NCI-H1930 (cell line): ENCODE measurements around the gene RBMS3.
"Not testable (repeated sequence)": the region's sequence is repeated elsewhere in the genome, so short reads cannot be mapped to it uniquely, and the experiment has no call there.

ENCODE experiments used
- DNase-seq, 2 experiments: peaks; one replicate each; lab custom pipeline; 2025; lab: John Stamatoyannopoulos, UW

Gene RBMS3

DNA sequence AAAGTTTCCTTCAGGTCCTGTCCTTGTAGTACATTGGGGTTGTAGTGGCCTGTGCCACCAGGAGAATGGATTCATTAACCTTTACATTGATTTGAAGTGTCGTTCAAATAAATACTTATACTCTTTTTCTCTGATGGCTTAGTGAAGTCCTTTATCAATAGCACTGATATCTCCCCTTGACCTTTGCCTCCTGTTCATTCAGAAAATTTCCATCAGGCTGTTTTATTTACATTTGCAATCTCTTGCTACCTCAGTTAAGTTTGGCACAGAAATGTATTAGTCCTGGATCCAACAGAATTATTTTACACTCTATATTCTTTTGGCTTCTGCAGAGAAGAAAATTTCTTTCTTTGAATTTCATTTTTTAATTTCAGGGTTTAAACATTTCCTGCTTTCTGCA lies 497.0 kb downstream of the RBMS3 start:
- DNase-seq: no peak

DNA sequence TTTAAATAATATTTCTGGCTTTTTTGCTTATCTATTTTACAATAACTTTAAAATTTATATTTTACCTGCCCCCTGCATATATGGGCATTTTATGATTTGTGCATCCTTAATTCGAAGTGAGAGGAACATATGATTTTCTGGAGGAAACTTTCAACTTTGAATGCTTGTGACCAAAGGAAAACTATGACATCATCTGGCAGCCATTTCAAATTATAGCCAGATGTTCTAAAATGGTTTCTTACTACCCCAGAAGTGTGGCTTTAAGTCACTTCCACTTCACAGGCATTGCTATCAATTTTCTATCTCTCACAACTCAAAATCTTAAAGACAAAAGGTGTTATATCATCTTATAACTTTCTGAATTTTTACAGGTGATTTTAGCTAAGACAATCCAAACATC lies 508.8 kb downstream of the RBMS3 start:
- no peak for DNase-seq

DNA sequence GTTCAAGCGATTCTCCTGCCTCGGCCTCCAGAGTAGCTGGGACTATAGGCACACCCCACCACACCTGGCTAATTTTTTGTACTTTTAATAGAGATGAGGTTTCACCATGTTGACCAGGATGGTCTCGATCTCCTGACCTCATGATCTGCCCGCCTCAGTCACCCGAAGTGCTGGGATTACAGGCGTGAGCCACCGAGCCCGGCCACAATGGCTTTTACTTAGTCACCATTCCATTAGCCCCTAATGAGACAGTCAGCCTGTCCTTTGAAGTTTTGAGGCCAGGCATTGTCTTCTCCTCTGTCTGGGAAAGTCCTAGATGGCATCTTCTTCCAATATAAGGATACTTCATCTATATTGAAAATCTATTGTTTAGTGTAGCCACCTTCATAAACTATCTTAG lies 515.9 kb downstream of the RBMS3 start:
- no peak for DNase-seq

DNA sequence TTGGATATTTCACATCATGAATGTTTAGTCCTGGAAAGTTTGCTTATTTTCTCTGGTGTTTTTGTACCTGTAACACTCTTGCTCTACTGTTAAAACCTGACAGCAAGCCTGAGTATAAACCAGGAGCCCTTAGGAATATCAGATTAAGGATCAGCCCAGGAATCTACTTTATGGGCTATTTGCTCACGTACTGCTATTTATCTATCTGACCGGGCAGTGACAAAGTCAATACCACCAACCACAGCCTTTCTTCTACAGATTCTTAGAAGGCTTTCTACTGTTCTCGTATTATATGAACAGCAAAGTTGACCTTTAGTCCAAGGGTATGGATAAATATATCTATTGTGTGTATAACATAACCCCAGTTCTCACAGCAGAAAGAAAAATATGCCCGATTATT lies 521.2 kb downstream of the RBMS3 start:
- no peak for DNase-seq

DNA sequence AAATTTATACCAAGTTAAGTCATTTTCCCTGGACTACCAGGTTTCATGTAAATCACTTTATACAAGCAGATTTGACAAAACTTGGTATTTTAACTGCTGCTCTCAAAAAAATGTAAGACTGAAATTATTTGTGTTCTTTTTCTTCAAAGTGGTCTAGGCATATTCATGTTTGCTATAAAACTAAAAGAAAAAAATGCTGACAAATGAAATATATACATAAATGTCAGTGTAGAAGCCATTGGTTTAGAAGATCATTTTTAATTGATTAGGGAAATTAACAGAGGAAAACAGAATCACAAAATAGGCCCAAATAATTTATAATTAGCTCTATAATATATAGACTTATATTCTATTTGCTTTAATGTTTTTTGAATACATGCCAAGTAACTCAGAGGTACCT lies 523.2 kb downstream of the RBMS3 start:
- DNase-seq: no peak

GRCh38 chr3:29805757-29806156 lies 524.9 kb downstream of the RBMS3 start:
- no peak for DNase-seq

DNA sequence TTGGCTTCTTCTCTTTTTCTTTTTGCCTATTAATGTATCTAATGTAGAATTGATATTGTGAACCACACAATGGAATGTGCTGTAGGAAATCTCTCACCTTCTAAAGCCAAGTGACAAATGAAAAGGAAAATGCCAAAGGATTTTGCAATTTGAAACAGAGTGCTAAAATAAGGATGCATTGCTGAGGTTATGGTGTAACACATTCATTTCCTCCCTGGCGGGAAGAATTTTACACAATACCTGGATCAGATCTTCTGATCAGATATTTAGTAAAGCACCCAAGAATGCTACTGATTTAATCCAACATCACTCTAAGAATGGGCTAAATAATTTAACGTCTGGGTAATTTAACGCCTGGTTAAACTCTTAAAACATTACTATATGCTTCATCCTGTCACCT lies 527.5 kb downstream of the RBMS3 start:
- DNase-seq: not testable (repeated sequence)

- DNase-seq: no peak
Measured at GRCh38 chr3:29822071-29822470, 541.2 kb downstream of the RBMS3 start.

- no peak for DNase-seq
Measured at GRCh38 chr3:29823233-29823632, 542.4 kb downstream of the RBMS3 start.

DNA sequence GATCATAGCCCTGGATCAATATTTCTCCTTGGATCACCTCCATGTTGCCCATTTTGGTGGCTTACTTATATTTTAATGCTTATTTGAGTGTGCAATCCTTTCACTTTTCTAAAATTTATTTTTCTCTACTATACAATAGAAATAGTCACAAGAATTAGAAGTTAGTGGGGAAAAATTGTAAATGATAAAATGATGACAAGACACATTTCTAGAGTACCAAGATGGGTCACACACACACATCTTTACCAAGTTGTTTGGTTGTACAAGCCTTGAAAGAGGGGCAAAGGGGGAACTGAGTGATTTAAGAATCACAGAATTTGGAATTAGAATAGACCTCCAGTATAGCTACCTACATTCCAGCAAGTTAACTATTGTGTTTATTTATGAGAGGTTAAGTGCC lies 545.8 kb downstream of the RBMS3 start:
- DNase-seq: no peak

DNA sequence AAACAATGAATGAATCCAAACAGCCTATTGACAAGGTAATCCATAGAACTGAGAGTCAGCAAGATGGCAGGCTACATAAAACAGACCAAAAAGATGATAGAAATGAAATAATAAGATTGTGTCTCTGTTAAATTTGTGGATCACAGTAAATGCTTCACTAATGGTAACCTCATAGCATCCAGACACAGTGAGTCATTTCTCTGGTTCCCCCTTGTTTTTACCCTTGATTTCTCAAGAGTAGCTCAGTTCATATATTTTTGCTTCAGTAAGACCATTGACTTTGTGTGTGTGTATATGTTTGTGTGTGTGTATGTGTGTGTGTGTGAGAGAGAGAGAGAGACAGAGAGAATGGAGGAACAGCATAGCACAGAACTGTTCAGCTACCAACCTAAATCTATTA lies 546.9 kb downstream of the RBMS3 start:
- DNase-seq: no peak

DNA sequence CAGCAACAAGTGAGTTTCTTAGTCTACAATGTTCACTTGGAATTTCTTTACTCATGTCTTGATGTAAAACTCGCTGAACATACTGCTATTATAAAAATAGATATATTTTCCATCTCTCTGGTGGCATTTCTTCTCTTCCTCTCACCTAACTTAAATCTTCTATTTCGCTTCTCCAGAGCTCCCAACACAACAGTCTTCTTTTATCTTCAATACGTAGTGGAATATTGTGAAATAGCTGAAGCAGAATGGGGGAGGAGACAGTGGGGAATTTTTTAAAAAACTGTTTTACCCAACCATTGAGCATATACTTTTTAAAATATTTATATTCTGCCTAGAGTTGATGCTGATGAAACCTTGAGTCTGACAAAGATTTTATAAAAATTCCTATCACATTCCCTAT lies 548.5 kb downstream of the RBMS3 start:
- DNase-seq: no peak

GRCh38 chr3:29850641-29851040 lies 569.8 kb downstream of the RBMS3 start:
- DNase-seq: no peak

GRCh38 chr3:29852767-29853166 lies 571.9 kb downstream of the RBMS3 start:
- no peak for DNase-seq

DNA sequence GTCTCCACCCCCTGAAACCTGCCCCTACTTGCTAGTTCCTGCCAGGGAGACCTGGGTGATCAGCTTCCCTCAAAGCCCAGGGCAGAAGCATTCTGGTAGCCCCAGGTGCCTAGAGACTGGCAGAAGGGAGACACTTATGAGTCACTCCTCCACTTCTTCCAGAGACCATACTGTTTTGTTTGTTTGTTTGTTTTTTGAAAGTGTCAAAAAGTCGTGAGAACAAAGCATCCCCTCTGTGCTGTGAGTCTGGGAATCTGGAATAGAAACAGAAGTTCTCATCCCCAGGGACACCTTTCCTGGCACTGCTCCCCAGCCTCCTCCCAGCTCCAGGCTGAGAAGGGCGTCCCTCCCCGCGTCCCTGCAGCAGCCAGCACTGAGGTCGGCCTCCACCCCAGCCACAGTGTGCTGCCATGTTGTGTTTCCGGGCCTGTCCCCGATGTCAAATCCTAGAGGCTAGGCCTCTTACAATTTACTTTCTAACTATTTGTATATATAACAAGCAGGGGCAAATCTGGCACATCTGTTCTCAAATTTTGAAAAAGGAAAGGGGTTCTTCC lies 573.0 kb downstream of the RBMS3 start:
- no peak for DNase-seq

DNA sequence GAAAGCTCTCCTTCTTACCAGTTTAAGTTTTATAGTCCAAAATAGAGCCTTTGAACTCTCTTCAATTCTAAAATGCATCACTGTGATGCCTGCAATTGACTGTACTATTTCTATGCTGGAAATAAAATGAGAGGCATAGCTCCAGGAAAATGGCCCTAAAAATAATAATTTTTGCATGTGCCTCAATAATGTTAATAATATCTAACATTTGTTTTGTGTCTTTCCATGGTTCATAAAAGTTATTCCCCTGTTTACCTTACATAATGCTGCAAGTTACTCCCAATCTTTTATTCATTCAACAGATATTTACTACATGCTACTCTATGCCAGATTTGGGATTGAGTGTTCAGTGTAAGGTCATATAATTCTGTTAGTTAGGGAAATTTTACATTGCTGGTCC lies 574.0 kb downstream of the RBMS3 start:
- DNase-seq: no peak

GRCh38 chr3:29859726-29860270 lies 578.9 kb downstream of the RBMS3 start:
- DNase-seq: no peak

DNA sequence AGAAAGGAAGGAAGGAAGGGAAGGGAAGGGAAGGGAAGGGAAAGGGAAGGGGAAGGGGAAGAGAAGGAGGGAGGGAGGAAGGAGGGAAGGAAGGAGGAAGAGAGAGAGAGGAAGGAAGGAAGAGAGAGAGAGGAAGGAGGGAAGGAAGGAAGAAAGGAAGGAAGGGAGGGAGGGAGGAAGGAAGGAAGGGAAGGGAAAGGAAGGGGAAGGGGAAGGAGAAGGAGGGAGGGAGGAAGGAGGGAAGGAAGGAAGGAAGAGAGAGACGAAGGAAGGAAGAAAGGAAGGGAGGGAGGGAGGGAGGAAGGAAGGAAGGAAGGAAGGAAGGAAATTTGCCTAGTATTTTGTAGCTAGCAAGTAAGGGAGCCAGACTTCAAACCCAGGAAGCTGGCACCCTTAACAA lies 583.9 kb downstream of the RBMS3 start:
- no peak for DNase-seq

GRCh38 chr3:29868543-29869101 lies 587.8 kb downstream of the RBMS3 start:
- no peak for DNase-seq

GRCh38 chr3:29870136-29870535 lies 589.3 kb downstream of the RBMS3 start:
- no peak for DNase-seq

DNA sequence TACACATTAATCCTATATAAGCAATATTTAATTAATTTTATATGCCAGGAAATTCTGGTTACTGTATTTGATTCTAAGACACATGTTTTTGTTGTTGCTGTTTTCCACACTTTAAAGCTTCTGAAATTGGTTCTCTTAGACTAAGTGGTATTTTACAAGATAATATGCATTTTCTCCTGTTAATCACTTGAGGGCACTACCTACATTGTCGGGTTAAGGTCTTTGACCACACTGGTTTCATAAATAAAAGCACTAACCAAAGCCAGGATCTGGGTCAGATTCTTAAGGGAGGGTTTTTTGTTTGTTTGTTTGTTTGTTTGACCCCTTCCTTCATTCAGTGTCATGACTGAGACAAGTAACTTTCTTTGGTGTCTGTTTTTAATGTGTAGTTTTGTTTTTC lies 590.2 kb downstream of the RBMS3 start:
- no peak for DNase-seq

DNA sequence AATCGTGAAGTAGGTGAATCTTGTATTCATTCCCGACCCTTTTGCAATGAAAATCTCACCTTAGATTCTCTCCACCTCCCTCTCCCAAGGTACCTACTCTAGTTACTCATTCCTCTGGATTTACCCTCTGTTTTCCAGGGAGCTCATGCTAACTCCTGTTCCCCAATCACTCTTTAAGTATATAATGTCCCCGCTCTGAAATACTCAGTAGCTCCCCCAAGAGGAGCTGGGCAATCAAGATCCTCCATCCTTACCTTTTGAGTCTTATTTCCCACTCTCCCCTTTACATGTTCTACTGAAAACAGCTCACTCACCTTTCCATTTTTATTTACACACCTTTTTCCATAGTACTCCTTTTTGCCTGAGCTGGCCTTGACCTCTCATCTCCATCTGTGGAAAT lies 599.9 kb downstream of the RBMS3 start:
- DNase-seq: no peak

DNA sequence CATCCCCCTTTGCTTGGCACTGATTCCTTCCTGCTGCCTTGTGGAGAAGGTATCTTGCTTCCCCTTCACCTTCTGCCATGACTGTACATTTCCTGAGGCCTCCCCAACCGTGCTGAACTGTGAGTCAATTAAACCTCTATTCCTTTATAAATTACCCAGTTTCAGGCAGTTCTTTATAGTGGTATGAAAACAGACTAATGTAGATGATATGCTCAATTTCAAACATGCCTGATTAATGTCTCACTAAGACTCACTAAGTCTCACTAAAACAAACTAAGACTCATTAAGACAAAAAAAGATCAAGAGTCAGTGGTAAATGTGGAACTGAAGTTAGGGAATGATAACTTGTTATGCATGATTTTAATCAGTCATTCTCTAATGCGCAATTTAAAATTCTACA lies 606.6 kb downstream of the RBMS3 start:
- no peak for DNase-seq

- DNase-seq: no peak
Measured at GRCh38 chr3:29889215-29889614, 608.3 kb downstream of the RBMS3 start.
